Activated CD8-positive, alpha-beta memory T cell treated with anti-CD3 and anti-CD28 coated beads, Interleukin-2, amount 50 U/mL, for 1 hour (primary cell): ENCODE measurements around the gene FAM25G.
"Not testable (repeated sequence)": the region's sequence is repeated elsewhere in the genome, so short reads cannot be mapped to it uniquely, and the experiment has no call there.

Experiments
- DNase-seq: peaks from one replicate; pipeline ENCODE4 v3.0.0-alpha.2; 2020; ENCODE audit errors: extremely low read depth

Gene FAM25G

DNA sequence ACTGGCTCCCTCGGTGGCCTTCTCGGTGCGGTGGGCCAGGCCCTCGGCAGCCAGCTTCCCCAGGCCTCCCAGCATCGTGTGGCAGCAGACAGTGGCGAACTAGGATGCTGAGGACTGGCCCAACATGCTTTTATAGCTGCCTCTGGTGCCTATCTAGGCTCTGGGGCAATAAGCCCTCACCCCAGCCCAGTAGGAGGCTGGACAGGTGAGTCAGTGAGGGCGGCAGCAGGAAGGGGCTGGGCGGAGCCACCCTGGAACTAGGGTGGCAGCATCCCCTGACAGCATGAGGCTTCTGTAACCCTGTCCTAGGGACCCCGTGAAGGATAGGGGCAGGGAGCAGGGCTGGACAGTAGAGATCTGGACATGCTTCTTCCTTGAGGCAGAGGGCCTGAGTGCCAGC lies at the start of gene FAM25G:
Gene FAM25G, minus strand, starts transcription at position 101 of the 400 bp plus-strand sequence. Its CDS starts 26 bp downstream, at position 75.
- DNase-seq: not testable (repeated sequence)

DNA sequence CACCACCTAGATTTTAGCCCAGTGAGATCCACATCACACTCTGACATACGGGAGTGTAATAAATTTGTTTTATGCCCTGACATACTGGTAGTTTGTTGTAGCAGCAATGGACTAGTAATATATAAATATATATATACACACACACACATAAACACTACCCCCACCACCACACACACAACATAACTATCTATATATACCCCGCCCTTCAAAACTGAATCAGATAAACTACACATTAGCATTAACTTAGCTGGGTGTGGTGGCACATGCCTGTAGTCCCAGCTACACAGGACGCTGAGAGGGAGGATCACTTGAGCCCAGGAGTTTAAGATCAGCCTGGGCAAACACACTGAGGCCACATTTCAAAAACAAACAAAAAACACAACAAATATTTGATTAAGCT lies 44.9 kb upstream of the FAM25G start:
- DNase-seq: not testable (repeated sequence)

DNA sequence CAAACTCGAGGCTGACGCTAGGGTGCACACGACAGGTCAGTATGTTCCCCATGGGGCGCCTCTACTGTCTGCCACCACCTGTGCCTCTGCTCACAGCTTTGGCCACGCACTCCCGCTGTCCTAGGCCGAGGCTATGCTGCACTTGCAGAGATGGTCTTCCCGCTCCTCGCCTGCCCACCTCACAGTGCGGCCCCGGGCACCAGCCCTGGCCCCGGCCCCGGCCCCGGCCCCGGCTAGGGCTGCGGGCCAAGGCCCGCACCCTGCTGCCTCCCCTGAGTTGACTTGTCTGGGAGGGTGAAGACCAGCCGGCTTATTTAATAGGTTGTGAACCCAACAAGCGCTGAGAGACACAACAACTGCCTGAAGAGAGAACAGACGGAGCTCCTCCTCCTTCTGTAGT lies 32.0 kb upstream of the FAM25G start, which contains the start of gene AGAP9:
Gene AGAP9, minus strand, starts transcription at position 164 of the 400 bp plus-strand sequence. Its CDS starts 112 bp downstream, at position 52.
- DNase-seq: not testable (repeated sequence)

DNA sequence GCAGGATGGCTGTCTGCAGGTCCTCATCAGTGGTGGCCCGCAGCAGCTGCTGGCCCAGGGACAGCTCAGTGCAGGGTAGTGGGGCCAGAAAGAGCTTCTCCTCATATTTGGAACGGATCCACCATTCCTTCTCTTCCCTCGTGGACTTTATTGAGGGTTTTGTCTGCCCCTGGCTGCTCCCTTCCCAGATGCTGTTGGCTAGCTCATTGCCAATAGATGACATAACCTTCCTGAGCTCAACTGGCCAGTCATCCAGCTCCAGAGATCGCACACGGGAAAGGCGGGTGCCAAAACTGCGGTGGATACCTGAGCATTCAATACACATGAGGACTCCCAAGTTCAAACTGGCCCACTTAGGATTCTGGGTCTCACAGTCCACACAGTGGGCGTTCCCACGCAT lies 10.8 kb upstream of the FAM25G start:
- DNase-seq: not testable (repeated sequence)

DNA sequence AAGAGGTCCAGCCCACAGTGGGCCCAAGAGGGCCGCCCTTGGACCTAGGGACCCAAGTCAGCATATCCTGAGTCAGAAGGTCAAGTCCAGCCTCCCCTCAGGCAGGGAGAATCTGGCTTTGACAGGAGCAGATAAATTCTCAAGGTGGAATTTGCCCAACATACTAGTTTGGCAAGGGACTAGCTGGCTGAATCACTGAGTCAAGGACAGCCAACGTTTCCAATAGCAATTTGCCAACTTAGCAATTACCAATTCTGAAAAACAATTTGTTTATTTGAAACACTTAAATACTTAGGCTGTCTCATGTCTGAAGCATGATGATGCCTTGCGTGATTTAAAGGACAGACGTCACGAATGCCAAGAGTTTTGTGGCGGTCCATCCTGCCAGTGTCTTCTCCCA lies 2.7 kb upstream of the FAM25G start:
- not testable (repeated sequence) for DNase-seq

DNA sequence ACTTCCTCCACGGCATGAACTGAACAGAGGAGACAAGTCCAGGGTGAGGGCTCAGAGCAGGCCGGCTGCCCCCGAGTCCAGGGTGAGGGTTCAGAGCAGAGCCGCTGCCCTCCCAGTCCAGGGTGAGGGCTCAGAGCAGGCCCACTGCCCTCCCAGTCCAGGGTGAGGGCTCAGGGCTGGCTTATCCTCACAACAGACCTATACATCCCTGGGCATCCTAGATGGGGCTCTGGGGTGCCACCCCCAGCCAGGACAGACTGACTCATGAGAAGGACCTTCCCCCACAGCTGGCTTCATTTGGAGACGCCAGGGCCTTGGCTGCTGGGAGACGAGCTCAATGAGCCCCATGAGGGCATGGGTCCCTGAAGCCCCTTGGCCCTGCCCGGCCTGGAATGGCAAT lies 1.9 kb downstream of the FAM25G start:
- not testable (repeated sequence) for DNase-seq

DNA sequence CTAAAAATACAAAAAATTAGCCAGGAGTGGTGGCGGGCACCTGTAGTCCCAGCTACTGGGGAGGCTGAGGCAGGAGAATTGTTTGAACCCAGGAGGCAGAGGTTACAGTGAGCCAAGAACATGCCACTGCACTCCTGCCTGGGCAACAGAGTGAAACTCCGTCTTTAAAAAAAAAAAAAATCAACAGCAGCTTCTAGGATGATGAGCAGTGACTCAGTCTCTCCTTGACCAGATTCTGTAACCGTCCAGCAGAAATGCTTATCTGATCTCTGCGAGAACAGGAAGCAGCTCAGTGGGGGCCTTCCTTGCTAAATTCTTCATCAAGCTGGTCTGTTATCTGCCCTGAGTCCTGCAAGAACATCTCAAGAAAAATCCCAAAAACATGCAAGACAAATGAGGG lies 5.6 kb downstream of the FAM25G start:
- DNase-seq: not testable (repeated sequence)

DNA sequence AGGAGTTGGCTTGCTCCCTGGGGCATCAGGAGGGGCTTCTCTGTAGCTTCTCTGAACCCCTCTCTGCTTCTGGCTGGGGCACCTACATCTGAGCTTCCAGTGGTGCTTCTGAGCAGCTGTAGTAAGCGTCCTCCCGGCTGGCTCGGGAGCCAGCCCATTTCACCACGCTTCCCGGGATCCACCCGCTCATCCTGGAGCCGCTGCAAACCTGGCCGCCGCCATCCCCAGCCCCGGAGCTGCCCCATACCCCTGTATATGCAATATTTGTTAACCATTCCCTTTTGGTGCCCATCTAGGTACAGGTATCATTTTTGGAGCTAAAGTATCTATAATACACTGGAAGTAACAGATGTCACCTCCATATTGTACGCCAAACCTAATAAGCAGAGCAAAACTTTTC lies 6.7 kb downstream of the FAM25G start:
- DNase-seq: not testable (repeated sequence)

DNA sequence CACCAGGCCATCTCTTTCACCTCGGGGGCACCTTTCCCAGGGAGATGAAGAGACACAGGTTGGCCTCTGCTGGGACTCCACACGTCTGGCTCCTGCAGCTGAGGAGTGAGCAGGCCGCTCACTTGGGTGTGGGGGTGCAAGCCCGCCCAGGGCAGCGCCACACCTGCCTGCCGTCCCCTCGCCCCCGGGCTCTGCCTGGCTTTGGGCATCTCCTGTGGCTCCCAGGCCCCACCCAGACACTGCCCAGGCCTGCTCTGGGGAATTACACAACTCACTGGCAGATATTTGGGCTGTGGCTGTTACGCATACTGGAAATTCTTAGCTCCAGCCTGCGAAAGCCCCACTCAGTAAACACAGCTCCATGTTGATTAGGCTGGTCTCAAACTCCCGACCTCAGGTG lies 7.6 kb downstream of the FAM25G start, which contains the start of gene ANXA8:
Gene ANXA8, minus strand, starts transcription at position 193 of the 400 bp plus-strand sequence. Its CDS starts 182 bp downstream, at position 11.
- not testable (repeated sequence) for DNase-seq

DNA sequence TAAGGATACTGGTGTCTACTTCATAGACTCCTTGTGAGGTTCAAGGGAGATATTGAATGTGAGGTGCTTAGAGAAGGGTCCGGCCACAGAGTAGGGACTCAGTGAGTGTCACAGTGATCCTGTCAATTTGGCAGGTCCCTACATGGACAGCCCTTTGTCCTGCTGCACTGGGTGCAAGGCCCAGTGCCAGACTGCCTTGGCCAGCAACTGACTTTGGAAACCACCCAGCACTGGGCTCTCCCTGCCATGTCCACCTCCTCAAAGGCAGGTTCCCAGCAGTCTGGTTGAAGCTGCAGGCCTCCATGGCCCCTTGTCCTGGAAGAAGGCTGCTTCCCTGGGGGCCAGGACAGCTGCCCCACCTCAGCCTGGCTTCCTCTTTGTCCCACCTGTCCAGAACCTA lies 9.1 kb downstream of the FAM25G start:
- not testable (repeated sequence) for DNase-seq

DNA sequence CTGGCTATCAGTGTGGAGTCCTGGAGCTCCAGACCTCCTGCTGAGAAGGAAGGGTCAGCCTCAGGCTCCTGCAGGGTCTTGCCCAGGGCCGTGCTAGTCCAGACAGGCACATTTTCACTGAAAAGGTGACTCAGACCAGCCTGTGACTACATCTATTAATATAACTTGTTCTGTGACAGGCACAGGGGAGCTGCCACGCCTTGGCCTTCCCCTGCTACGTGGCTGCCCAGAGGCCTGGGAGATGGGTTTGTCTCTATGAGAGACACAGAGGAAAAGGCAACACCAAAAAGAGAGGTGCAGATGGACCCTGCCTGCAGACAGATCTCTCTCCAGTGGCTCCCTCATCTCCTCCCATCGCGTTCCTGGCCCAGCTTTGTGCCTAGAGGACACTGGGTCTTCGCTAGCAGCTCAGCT lies 9.7 kb downstream of the FAM25G start:
- DNase-seq: not testable (repeated sequence)

DNA sequence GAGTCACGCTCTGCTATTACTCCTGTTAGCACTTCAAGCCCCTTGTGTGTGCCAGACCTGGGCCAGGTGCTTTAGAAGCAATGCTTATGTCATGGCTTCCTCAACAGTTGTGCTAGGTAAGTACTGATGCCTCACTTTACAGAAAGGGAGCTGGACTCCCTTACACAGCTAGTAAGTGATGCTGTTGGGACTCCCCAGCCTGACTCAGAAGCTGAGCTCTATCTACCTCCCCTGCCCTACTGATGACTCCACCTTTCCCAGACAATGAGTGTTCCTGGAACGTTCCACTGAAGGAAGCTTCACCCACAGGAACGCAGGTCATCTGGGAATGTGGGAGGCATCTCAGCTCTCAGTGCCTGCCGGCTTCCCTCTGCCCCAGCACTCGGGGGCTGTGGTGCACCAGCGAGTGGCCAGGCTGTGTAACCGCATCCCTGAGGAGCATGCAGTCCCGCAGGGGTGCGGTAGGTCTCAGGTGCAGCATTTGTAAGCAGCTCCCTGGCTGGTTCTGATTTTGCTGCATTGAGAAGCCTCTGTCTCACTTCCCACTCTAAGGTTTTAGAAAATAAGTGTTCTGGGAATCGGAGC lies 10.2 kb downstream of the FAM25G start:
- not testable (repeated sequence) for DNase-seq

DNA sequence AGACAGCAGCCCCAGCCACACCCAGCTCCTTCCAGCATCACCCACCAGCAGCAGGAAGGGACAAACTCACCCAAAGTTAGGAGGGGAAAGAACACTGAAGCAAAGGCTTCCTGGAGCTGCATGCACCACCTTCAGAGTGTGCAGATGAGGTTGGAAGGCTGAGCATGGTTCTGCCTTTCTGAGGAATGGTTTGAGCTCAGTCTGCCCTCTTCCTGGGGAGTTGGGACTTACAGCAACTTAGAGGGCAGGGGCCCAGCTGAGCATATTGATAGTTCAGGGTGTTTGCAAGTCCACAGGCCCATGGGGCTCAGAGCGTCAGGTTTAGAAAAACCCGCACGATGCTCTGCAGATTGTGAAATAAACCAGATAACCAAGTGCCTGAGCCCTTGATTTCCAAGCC lies 11.4 kb downstream of the FAM25G start:
- DNase-seq: not testable (repeated sequence)

DNA sequence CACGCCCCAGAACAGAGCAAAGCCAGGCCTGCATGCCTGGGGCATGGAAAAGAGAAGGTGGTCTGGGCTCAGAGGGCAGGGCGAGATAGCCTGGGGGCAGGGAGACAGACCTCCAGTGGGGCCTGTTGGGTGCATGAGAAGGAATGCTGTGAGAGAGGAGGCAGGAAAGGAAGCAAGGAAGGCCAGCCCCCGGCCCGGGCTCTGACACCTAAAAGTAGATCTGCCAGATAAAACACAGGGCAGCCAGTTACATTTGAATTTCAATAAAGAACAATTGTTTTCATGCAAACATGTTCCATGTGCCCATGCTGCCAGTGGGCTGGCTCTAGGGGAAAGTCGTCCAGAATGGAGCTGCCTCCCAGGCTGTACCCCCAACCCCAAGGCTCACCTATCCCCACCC lies 13.4 kb downstream of the FAM25G start:
- DNase-seq: not testable (repeated sequence)

DNA sequence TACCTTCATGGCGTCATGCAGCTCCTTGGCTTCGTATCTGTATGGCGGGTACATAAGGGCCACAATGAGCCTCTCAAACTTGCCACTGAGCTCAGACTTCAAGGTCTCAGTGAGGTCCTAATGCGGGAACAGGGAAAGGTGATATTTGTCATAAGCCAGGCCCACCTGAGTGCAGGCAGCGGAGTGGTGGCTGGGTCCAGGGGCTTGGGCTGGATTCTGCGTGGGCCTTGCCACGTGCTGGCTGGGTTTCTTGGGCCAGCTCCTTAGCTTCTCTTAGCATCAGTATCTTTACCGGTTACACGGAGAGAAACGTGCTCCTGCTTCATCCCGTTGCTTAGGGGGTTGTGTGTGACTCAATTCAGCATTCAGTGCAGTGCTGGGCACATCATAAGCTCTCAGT lies 14.4 kb downstream of the FAM25G start:
- not testable (repeated sequence) for DNase-seq

DNA sequence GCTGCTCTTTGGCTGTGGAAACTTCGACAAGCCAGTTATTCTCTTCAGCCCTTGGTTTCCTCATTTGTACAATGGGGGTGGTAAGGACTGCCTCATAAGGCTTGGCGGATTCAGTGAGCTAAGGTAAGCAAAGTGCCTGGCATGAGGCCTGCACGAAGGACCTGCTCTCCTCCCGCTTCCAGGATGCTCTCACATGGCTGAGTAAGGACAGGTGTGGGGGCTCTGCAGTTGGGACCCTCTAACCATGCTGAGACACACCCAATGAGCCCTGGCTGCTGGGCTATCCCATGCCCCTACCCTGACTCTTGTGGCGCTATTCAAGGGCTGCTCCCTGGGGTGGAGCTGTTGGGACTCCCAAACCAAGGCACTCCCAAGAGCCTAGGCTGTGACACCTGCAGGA lies 16.4 kb downstream of the FAM25G start:
- DNase-seq: not testable (repeated sequence)

DNA sequence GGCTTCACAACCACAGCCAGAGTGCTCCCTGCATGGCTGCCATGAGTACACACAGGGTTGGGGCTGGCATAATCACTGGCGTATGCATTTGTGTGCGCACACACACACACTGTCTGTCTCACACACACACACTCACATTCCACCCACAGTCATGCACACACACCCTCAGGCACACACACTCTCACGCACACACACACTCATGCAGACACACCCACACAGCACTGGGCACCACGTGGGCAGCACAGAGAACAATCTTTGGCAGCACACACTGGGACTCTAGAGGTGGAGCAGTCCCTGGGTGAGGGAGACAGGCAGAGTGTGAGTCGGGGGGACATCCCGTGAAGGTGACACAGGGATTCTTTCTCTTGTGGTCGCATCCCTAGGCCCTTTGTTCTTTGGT lies 18.0 kb downstream of the FAM25G start:
- DNase-seq: not testable (repeated sequence)

DNA sequence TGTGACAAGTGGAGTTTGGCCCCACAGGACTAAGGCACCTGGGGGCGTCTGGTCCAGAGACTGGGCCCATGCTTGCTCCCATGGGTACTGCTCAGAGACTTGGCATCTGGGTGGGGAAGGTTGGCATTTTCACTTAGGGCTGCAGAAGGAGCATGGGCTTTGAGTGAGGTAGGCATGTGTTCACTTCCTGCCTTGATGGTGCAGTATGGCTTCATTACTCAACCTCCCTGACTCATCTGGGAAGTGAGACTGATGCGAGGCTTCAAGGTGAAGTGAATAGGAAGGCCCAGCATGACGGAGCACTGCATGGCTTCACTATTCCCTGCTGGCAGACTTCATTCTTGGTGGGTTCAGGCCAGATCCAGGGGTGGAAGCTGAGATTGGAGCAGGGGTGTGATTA lies 18.9 kb downstream of the FAM25G start:
- DNase-seq: not testable (repeated sequence)

DNA sequence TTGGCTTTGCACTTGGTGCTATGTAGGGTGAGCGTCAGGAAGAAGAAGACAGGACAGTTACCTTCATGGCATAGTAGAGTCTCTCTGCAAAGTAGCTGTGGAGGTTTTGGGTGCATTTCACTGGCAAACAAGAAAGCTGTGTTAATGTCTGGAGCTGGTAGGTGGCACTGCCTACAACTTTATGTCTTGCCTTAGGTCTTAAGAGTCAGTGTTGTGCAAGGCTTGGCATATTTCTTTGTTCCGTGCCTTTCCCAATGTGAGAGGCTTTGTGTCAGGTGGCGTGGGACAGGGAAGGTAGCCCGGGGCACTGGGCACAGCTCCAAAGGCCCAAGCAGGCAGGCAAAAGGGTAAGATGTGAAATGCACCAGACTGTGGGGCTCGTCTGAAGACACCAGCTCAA lies 19.4 kb downstream of the FAM25G start:
- not testable (repeated sequence) for DNase-seq

DNA sequence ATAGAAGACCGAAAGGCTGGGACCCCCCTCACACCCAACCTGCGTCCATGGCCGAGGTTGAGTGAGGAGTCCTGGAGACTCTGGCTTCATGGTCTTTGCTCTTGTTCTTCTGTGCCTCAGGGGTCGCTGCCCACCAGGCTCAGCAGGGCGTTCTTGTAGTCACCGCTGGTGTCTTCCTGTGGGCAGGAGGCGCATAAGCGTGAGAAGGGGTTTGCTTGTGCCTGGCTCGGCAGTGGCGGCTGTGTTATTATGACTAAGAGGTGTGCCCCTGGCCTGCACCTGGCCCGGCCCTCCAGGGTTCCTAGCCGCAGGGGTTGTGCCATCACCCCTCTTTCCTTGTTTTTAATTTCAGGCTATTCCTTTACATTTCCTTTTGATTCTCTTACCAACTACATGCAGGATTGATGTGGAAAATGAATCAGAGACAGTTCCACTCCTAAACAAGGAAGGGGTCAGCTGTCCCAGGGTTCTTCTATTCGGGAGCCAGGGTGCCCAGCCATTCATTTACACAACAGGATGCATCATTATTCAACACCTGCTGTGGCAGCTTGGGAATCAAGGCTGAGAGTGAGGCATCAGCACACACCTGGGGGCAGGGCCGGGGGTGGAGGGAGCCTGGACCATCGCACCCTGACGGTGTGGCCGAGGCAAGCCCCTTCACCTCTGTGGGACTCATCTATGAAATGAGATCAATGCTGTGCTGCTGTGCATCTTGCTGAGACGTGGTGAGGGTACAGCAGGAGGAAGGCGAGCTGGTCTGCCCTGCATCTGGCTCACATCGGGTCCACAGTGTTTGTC lies 22.6 kb downstream of the FAM25G start:
- DNase-seq: not testable (repeated sequence)

DNA sequence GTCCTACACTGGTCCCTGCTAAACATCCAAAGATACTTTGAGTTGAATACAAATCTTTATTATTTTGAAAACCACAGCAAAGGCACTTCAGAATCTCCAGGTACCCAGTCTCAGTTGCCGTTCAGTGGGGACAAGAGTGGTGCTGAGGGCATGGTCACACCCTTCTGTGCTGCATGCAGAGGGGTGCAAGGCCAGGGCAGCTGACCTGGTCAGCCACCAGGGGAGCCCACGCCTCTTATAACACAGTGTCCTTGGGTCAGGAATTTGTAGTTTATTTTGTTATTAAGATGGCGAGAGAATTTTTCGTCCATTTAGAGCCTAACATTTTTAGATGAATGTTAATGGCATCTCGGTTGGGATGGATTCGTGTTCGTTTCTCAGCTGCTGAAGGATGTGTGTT lies 23.5 kb downstream of the FAM25G start:
- DNase-seq: not testable (repeated sequence)

DNA sequence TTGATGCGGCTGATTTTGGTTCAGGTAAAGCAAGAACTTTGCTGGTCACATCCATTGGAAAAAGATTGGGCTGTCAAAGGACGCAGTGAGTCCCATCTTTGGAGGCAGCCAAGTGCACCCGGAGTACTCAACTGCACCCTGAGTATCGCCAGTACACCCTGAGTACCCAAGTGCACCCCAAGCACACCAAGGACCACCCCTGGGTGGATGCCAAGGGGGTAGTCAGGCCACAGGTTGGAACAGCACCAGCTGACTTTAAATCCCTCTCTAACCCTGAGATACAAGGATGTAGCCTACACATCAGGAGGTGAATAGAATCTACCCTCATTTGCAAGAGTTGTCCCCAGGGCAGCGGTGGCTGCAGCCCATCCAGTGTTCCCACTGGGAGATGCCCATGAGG lies 24.0 kb downstream of the FAM25G start:
- DNase-seq: not testable (repeated sequence)
